ENCODE measurements around the gene AMBRA1. TPM values are rescaled to one million over a fixed set of nuclear protein-coding genes. Genes with fewer than 3 reads are reported as not detected.

The AMBRA1 gene
- polyA plus RNA-seq, 1 of the 3 experiments (the other 2 are of a cell fraction), result 10.4 TPM

- H4K20me1 ChIP-seq (ENCODE audit: insufficient read depth), result peaks cover 50% of the 10 kb centered on the region
- H3K27me3 ChIP-seq (ENCODE audit: insufficient read depth), result no peaks in the 10 kb centered on the region
- H3F3A ChIP-seq (replicated peaks; ENCODE audit: insufficient read depth), result peaks cover 11% of the 10 kb centered on the region
- peaks cover 0 to 36% of the 10 kb centered on the region in 2 experiments; a peak in 3 of 4 replicates for H3K4me1 ChIP-seq (ENCODE audit: control insufficient read depth in 1 of 2, insufficient read depth in 2 of 2, low read depth in 1 of 2, low read length in 1 of 2)
- no peak overlapping the region for H2AFZ ChIP-seq (ENCODE audit: low read depth)
- no peak overlapping the region for H3K4me2 ChIP-seq
- WGBS (ENCODE audit: low lambda C conversion rate), result 93% methylated on average over 1 of the region's 1 CpG
- TF ChIP-seq RFX5 (IDR thresholded peaks at IDR 0.05; ENCODE audit: low read length) (no peak), RCOR1 (IDR thresholded peaks at IDR 0.05; ENCODE audit: low read length) (no peak), RAD21 (IDR thresholded peaks at IDR 0.05; ENCODE audit: low read length) (no peak), CTCF (IDR thresholded peaks at IDR 0.05) (no peak), MEF2A (IDR thresholded peaks at IDR 0.05; ENCODE audit: borderline replicate concordance, low read depth) (no peak), CHD2 (IDR thresholded peaks at IDR 0.05; ENCODE audit: low read length, partially characterized antibody) (no peak), SMC3 (IDR thresholded peaks at IDR 0.05; ENCODE audit: low read depth, low read length) (no peak), PBX3 (IDR thresholded peaks at IDR 0.05) (no peak), SIN3A (IDR thresholded peaks at IDR 0.05; ENCODE audit: borderline replicate concordance, low read depth, low read length) (no peak), MAX (IDR thresholded peaks at IDR 0.05; ENCODE audit: low read depth) (no peak), FOXJ3 (CRISPR knock-in tag; IDR thresholded peaks at IDR 0.05) (no peak), NFIC (IDR thresholded peaks at IDR 0.05; ENCODE audit: borderline replicate concordance) (no peak), MXI1 (IDR thresholded peaks at IDR 0.05; ENCODE audit: low read depth, low read length) (no peak), FOXM1 (IDR thresholded peaks at IDR 0.05; ENCODE audit: low read depth) (no peak), USF1 (IDR thresholded peaks at IDR 0.05; ENCODE audit: borderline replicate concordance, low read depth) (no peak)
- DNase-seq, result no peak
- H3K9ac ChIP-seq, result no peak overlapping the region
- no peaks in the 10 kb centered on the region for H3K9me3 ChIP-seq
- H3K27ac ChIP-seq (ENCODE audit: low read depth in 2 of 2, low read length in 1 of 2), result no peak overlapping the region
- CTCF ChIA-PET, result interaction anchor here (2.0 kb wide), 1 partner anchor 31 kb away, joined by 7 read pairs; no protein-coding TSS in a partner anchor
- no peaks in the 10 kb centered on the region for H3K9me2 ChIP-seq
- H3K79me2 ChIP-seq (ENCODE audit: insufficient read depth), result peaks cover 92% of the 10 kb centered on the region
- H3K4me3 ChIP-seq (ENCODE audit: low read depth in 2 of 2, low read length in 1 of 2), result no peak overlapping the region
- H3K36me3 ChIP-seq (replicated peaks in 1 of 2; ENCODE audit: control insufficient read depth in 1 of 2, insufficient read depth in 2 of 2, low read length in 1 of 2), result no peaks in the 10 kb centered on the region
- POLR2A ChIA-PET, result interaction anchor here (0.6 kb wide), 1 partner anchor 180 kb away, joined by 3 read pairs; no protein-coding TSS in a partner anchor
These were observed 34.0 kb downstream of the AMBRA1 start for GRCh38 chr11:46559815-46560214.
